Inflammatory macrophage treated with lipopolysaccharide for 1 hour (primary cell): Measurements from ENCODE around the gene TRMT11.
"Not testable (repeated sequence)": the region's sequence is repeated elsewhere in the genome, so short reads cannot be mapped to it uniquely, and the experiment has no call there.

Source experiments
- DNase-seq, 2 donors: peaks; one replicate each; pipeline ENCODE4 v3.0.0-alpha.2; 2020 to 2022

TRMT11 gene

DNA sequence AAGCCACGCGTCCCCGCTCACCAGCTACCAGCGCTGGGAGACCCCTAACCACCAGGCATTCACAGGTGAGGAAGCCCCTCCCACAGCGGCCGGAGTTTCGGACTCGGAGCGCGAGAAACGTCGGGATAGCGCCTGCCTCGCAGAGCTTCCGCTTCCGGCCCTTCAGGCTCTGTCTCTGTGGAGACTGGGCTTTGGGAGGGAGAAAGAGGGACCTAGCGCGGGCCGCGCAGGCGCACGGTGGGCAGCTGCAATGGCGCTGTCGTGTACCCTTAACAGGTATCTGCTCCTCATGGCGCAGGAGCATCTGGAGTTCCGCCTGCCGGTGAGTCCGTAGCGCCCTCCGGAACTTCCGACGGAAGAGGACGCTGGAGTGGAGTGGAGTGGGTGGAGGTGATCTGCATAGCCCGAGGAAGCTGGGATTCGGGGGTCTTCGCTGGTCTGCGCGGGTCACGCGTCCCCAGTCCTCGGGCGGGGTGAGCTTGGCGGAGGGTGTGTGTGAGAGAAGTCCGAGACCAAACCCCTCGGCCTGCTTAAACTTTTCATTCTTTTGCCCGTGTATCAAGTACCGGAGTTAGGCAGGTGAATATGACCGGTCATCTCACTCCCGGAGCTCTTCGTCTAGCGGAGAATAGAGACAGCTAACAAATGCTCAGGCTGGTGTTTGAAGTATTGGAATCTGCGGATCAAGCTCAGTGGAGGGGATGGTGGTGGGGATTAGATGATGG lies at the start of gene TRMT11:
Gene TRMT11, plus strand, starts transcription at position 240 of the 725 bp plus-strand sequence. Its CDS starts 11 bp downstream, at position 251.
- peak; percentile 73 to 74 for DNase-seq

DNA sequence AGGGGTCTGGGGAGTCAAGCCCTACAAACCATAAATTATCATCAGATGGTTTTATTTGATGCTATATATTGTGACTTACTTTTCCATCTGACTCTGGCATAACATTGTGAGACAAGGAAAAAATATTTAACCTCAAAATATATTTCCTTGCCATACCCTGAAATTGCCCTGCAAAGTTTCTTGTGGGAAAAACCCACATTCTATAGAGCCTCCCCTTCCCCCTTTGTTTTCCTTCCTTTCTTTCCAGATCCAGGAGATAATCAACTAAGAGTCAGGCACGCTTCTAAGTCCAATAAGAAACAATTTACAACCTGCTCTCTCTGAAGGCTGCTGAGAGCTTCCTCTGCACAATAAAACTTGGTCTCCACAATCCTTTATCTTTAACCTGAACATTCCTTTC lies 47.3 kb upstream of the TRMT11 start:
- DNase-seq = no peak

GRCh38 chr6:125939791-125940190 lies 46.5 kb upstream of the TRMT11 start:
- DNase-seq = no peak

- no peak for DNase-seq
Observed at GRCh38 chr6:125940247-125941041, 45.9 kb upstream of the TRMT11 start.

- DNase-seq = no peak
Observed at GRCh38 chr6:125942672-125943527, 43.4 kb upstream of the TRMT11 start.

- DNase-seq = no peak
Observed at GRCh38 chr6:125943528-125944433, 42.6 kb upstream of the TRMT11 start.

- DNase-seq = peak; percentile 84 to 86
Observed at GRCh38 chr6:125944434-125944816, 41.9 kb upstream of the TRMT11 start.

GRCh38 chr6:125944896-125945295 lies 41.4 kb upstream of the TRMT11 start:
- no peak for DNase-seq

- no peak for DNase-seq
Observed at GRCh38 chr6:125945378-125946141, 40.8 kb upstream of the TRMT11 start.

DNA sequence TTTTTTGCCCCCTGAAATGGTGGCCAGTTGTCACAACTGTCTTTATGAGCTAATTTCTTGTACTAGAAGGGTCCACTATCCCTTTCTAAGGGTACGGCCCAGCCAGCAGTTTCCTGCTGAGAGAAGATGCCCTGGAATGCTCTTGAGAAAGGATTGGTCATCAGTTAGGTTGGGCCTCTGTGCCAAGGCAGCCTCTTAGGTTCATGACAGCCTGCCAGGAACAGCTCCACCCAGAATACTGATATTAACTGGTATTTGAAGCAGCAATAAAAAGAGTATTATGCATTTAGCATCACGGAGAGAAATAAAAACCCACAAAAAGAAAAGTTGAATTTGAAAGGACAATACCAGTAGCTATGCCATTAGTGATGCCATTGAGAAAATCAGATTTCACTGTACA lies 38.7 kb upstream of the TRMT11 start:
- no peak for DNase-seq

GRCh38 chr6:125948455-125948854 lies 37.9 kb upstream of the TRMT11 start:
- DNase-seq = peak in 1 of 2 donors; percentile 41

GRCh38 chr6:125949069-125949468 lies 37.3 kb upstream of the TRMT11 start:
- no peak for DNase-seq

DNA sequence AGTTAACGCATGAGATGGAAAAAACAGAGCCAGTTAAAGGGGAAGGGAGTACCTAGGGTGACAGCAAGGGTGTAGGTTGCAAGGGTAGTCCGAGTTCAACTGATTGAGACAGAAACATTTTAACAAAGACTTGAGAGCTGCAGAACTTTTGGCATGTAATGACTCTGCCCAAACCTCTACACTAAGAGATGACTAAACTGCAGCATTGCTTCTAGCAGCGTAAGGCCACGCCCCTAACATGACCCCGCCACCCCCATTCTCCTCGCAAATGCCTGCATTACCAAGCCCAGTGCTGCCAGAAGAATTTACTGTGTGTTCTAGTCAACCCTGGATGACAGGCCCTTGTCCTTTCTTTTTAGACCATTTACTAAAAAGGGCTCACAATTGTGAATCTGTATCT lies 36.0 kb upstream of the TRMT11 start:
- DNase-seq = no peak

DNA sequence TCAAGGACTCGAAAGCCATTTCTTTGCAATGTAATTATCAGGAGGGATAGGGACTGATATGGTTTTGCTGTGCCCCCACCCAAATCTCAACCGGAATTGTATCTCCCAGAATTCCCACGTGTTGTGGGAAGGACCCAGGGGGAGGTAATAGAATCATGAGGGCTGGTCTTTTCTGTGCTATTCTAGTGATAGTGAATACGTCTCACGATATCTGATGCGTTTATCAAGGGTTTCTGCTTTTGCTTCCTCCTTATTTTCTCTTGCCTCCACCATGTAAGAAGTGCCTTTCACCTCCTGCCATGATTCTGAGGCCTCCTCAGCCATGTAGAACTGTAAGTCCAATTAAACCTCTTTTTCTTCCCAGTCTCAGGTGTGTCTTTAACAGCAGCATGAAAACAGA lies 35.6 kb upstream of the TRMT11 start:
- DNase-seq = not testable (repeated sequence)

GRCh38 chr6:125951323-125951722 lies 35.0 kb upstream of the TRMT11 start:
- no peak for DNase-seq

DNA sequence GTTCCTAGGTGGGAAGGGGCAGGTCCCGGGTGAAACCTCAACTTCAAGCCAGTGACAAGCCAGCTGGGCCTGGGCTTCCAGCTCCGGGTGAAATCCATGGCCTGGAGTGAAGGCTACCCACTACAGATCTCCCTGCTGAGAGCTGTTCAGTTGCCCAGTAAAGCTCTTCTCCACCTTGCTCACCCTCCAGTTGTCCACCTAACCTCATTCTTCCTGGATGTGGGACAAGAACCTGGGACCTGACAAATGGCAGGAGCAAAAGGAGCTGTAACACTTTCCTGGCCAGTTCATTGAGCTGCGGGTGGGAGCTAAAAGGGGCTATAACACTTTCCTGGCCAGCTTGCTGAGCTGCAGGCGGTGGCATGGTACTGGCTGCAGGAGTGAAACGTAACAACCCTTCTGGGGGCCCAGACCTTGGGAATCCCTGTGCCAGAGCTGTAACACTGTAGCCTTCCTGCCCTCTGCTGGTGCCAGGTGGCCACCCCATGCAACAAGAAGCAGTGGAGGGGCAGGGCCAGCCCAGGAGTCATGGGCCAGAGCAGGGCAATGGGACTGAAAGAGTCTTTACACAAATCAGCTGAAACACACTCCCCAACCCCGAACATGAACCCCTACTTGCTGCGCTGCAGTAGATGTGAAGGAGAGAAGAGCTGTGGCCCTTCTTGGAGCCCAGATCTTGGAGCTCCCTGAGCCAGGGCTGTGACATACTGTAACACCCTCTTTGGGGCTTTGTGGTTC lies 33.4 kb upstream of the TRMT11 start:
- peak in 1 of 2 donors; percentile 13 for DNase-seq

GRCh38 chr6:125953502-125953875 lies 32.9 kb upstream of the TRMT11 start:
- DNase-seq = no peak

- no peak for DNase-seq
Observed at GRCh38 chr6:125954735-125955339, 31.5 kb upstream of the TRMT11 start.

- no peak for DNase-seq
Observed at GRCh38 chr6:125955973-125956372, 30.4 kb upstream of the TRMT11 start.
